HCT116 (cell line): ENCODE measurements around the gene THOC2. TPM values are rescaled to one million over a fixed set of nuclear protein-coding genes. Genes with fewer than 3 reads are reported as not detected.

Experiments used
- ATAC-seq: fragments of 200-7000 bp; cut with Tn5 transposase; 2 replicates; pipeline ENCODE4 v1.9.1; 2020; ENCODE audit warnings: mild to moderate bottlenecking, moderate library complexity
- BruUV-seq: library from RNA; stranded (reverse); fragments of 400-500 nt; replicated peaks from 2 replicates; lab custom pipeline; 2021; lab: Mats Ljungman, UMichigan
- CTCF ChIA-PET: fragments of 300-600 bp; sonication (Branson Sonifier 250); formaldehyde crosslinking; loops from one replicate; lab custom pipeline; 2021; ENCODE audit warnings: antibody characterized with exemption; lab: Charles Lee
- POLR2A ChIA-PET: fragments of 300-600, 350-600 bp; sonication (Branson Sonifier 250); formaldehyde crosslinking; loops from one replicate; lab custom pipeline; 2021; ENCODE audit warnings: antibody characterized with exemption; lab: Charles Lee
- RAD21 ChIA-PET, 2 experiments: fragments of 300-600 bp; sonication (Branson Sonifier 250); formaldehyde crosslinking; loops; one replicate each; lab custom pipeline; 2023; ENCODE audit warnings: low total read pairs in 2 of 2; ENCODE audit not compliant: uncharacterized antibody in 2 of 2, unreplicated experiment in 2 of 2, low non-redundant PET in 1 of 2; lab: Charles Lee
- DNase-seq: peaks from one replicate; pipeline ENCODE4 v3.0.0-alpha.2; 2010; ENCODE audit warnings: low read depth, low spot score
- H2AFZ ChIP-seq: fragments of 200-600 bp; shearing (Covaris generic), sonication (generic); 2 replicates; pipeline ENCODE4 v1.6.1; 2017; ENCODE audit warnings: low read depth, mixed run types, mixed read lengths, antibody characterized with exemption, low read length; ENCODE audit not compliant: poor library complexity, severe bottlenecking
- H3K27ac ChIP-seq: 2 replicates; pipeline ENCODE4 v1.5.1; 2012; ENCODE audit warnings: low read depth, low read length
- H3K27me3 ChIP-seq: fragments of 200-600 bp; sonication (generic); 2 replicates; pipeline ENCODE4 v1.6.1; 2016; ENCODE audit warnings: mixed run types, low read length, mixed read lengths; ENCODE audit not compliant: insufficient read depth
- H3K36me3 ChIP-seq, 2 experiments: fragments of 200-500 bp in 1 of 2; fragments of 200-600 bp in 1 of 2; sonication (Bioruptor generic) in 1 of 2; sonication (generic) in 1 of 2; 2 replicates each; pipeline versions ENCODE4 v1.5.1 to v1.6.1; 2014 to 2016; ENCODE audit warnings: low read length in 2 of 2, inconsistent platforms in 1 of 2, mixed read lengths in 1 of 2, mixed run types in 1 of 2; ENCODE audit not compliant: insufficient read depth in 2 of 2, control insufficient read depth in 1 of 2
- H3K4me1 ChIP-seq, 2 experiments: fragments of 200-600 bp in 1 of 2; sonication (generic) in 1 of 2; 2 replicates each; pipeline versions ENCODE4 v1.5.1 to v1.6.1; 2012 to 2017; ENCODE audit warnings: low read length in 2 of 2, inconsistent platforms in 1 of 2, mild to moderate bottlenecking in 1 of 2, mixed read lengths in 1 of 2, mixed run types in 1 of 2, moderate library complexity in 1 of 2; ENCODE audit not compliant: insufficient read depth in 2 of 2, control insufficient read depth in 1 of 2
- H3K4me2 ChIP-seq: fragments of 200-600 bp; sonication (generic); 2 replicates; pipeline ENCODE4 v1.6.1; 2017; ENCODE audit warnings: mixed run types, low read length, mixed read lengths
- H3K4me3 ChIP-seq, 2 experiments: fragments of 200-600 bp in 1 of 2; sonication (generic) in 1 of 2; replicated peaks in 1 of 2; 2 replicates each; pipeline ENCODE4 v1.5.1; 2011 to 2016; ENCODE audit warnings: low read length in 2 of 2, control low read depth in 1 of 2, low read depth in 1 of 2, mild to moderate bottlenecking in 1 of 2, mixed read lengths in 1 of 2, mixed run types in 1 of 2
- H3K79me2 ChIP-seq: fragments of 200-600 bp; sonication (generic); 2 replicates; pipeline ENCODE4 v1.6.1; 2017; ENCODE audit warnings: mild to moderate bottlenecking, mixed run types, low read length, moderate library complexity, mixed read lengths; ENCODE audit not compliant: insufficient read depth
- H3K9ac ChIP-seq: fragments of 200-600 bp; sonication (generic); 2 replicates; pipeline ENCODE4 v1.6.1; 2016; ENCODE audit warnings: low read length, mixed read lengths
- H3K9me2 ChIP-seq: fragments of 200-600 bp; sonication (generic), shearing (Covaris generic); 2 replicates; pipeline ENCODE4 v1.6.1; 2017; ENCODE audit warnings: mixed run types, mild to moderate bottlenecking, moderate library complexity; ENCODE audit not compliant: insufficient read depth
- H3K9me3 ChIP-seq, 2 experiments: fragments of 200-500 bp in 1 of 2; fragments of 200-600 bp in 1 of 2; sonication (Bioruptor generic) in 1 of 2; sonication (generic) in 1 of 2; 2 replicates each; pipeline ENCODE4 v1.6.1; 2014 to 2017; ENCODE audit warnings: low read length in 2 of 2, mixed read lengths in 2 of 2, inconsistent platforms in 1 of 2, low read depth in 1 of 2, mild to moderate bottlenecking in 1 of 2, mixed run types in 1 of 2, moderate library complexity in 1 of 2; ENCODE audit not compliant: control insufficient read depth in 1 of 2, insufficient read depth in 1 of 2
- H4K20me1 ChIP-seq: fragments of 200-600 bp; sonication (generic), shearing (Covaris generic); 2 replicates; pipeline ENCODE4 v1.6.1; 2017; ENCODE audit warnings: mixed run types, mild to moderate bottlenecking, moderate library complexity; ENCODE audit not compliant: insufficient read depth
- CBX3 ChIP-seq: IDR thresholded peaks from 2 replicates; pipeline ENCODE4 v1.6.1; 2012; ENCODE audit warnings: low read depth
- CEBPB ChIP-seq: IDR thresholded peaks from 2 replicates; pipeline ENCODE4 v1.6.1; 2012; ENCODE audit warnings: low read depth
- EGR1 ChIP-seq: IDR thresholded peaks from 2 replicates; pipeline ENCODE4 v1.6.1; 2012; ENCODE audit warnings: low read depth
- EZH2 ChIP-seq: fragments of 200-600 bp; sonication (generic); IDR thresholded peaks from 2 replicates; pipeline ENCODE4 v1.6.1; 2017; ENCODE audit warnings: antibody characterized with exemption, mixed run types
- EZH2phosphoT487 ChIP-seq: fragments of 200-600 bp; IDR thresholded peaks from 2 replicates; pipeline ENCODE4 v1.6.1; 2018; ENCODE audit warnings: antibody characterized with exemption, borderline replicate concordance
- FOSL1 ChIP-seq: IDR thresholded peaks from 2 replicates; pipeline ENCODE4 v1.6.1; 2012; ENCODE audit warnings: low read depth
- JUND ChIP-seq: IDR thresholded peaks from 2 replicates; pipeline ENCODE4 v1.6.1; 2012
- POLR2A ChIP-seq: IDR thresholded peaks from 2 replicates; pipeline ENCODE4 v1.7.0; 2011; ENCODE audit warnings: borderline replicate concordance; ENCODE audit not compliant: insufficient read depth, insufficient read length; ENCODE audit errors: extremely low read depth
- SIN3A ChIP-seq: IDR thresholded peaks from 2 replicates; pipeline ENCODE4 v1.6.1; 2012; ENCODE audit warnings: low read depth
- SRF ChIP-seq: IDR thresholded peaks from 2 replicates; pipeline ENCODE4 v1.6.1; 2012; ENCODE audit warnings: low read depth
- TCF7L2 ChIP-seq: IDR thresholded peaks from 2 replicates; pipeline ENCODE4 v1.7.0; 2011; ENCODE audit warnings: borderline replicate concordance, inconsistent platforms; ENCODE audit not compliant: insufficient read depth, insufficient read length; ENCODE audit errors: extremely low read depth
- intact Hi-C: fragments of 100-400 bp; cut with micrococcal nuclease; formaldehyde crosslinking; loops from 2 replicates; pipeline ENCODE4 v1.10.0; 2022
- total RNA-seq: library from RNA; stranded (reverse); gene quantifications from one replicate; pipeline ENCODE4 v1.2.1, GENCODE V29; 2021; ENCODE audit not compliant: unreplicated experiment
- TF ChIP-seq, protein P1 (sequence below): IDR thresholded peaks from 2 replicates; pipeline ENCODE4 v1.6.1; 2011; ENCODE audit warnings: mild to moderate bottlenecking, low read length, moderate library complexity; ENCODE audit not compliant: insufficient replicate concordance; ENCODE audit errors: extremely low read depth
- TF ChIP-seq, protein P2 (sequence below): IDR thresholded peaks from 2 replicates; pipeline ENCODE4 v1.6.1; 2012

Gene THOC2
- total RNA-seq, 1 experiment from 2014 or later, result 85.3 TPM

DNA sequence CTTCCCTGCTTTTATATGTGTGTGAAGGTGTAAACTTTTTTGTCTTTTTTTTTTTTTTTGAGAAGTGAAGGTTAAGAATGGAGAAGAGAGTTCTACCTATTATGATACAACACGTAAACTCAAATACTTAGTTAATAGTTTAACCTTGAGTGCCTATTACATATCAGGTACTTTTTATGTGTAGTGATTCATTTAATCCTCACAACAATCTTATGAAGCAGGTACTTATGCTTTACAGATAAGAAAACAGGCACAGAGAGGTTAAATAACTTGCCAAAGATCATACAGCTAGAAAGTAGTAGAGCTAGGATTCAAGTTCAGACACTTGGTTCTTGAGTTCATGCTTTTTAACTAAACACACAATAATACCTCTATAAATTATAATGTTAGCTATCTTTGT lies 107.4 kb downstream of the THOC2 start:
- no peaks in the 10 kb centered on the region for H3K9me2 ChIP-seq
- BruUV-seq, result no TSS peak
- H4K20me1 ChIP-seq, result no peaks in the 10 kb centered on the region

DNA sequence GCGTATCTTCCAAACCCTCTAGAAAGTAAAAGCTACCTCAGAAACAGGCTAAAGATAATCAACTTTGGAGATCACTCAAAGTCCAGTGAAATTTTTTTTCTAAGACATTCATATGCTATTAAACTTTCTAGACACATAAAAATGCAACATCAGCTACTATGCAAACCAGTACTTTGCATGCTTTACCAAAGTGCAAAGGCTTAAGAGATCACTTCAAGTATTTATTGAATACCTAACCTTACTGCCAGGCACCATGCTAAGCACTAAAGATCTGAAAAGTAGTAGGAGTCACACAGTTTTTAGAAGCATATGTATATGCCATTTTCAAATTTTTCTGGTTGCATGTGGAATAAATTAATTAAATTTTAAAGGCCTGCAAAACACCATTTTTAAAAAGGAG lies 115.8 kb downstream of the THOC2 start:
- Histone ChIP-seq H3K4me3 (no peak overlapping the region), H3K36me3 (peaks cover 0 to 11% of the 10 kb centered on the region in 2 experiments; a peak in 3 of 4 replicates), H3K27ac (no peak overlapping the region), H2AFZ (no peak overlapping the region)
- no peak for ATAC-seq
- BruUV-seq, result no TSS peak
- RAD21 ChIA-PET, result no interaction called here
- intact Hi-C loops, result no loop called here
- no peak for TF ChIP-seq CEBPB
- no peak for TF ChIP-seq SRF
- no peak for TF ChIP-seq JUND
- TF ChIP-seq, protein P1, sequence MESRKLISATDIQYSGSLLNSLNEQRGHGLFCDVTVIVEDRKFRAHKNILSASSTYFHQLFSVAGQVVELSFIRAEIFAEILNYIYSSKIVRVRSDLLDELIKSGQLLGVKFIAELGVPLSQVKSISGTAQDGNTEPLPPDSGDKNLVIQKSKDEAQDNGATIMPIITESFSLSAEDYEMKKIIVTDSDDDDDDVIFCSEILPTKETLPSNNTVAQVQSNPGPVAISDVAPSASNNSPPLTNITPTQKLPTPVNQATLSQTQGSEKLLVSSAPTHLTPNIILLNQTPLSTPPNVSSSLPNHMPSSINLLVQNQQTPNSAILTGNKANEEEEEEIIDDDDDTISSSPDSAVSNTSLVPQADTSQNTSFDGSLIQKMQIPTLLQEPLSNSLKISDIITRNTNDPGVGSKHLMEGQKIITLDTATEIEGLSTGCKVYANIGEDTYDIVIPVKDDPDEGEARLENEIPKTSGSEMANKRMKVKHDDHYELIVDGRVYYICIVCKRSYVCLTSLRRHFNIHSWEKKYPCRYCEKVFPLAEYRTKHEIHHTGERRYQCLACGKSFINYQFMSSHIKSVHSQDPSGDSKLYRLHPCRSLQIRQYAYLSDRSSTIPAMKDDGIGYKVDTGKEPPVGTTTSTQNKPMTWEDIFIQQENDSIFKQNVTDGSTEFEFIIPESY, result no peak
- TF ChIP-seq EGR1, result no peak
- TF ChIP-seq EZH2, result no peak
- TF ChIP-seq EZH2phosphoT487, result no peak
- TF ChIP-seq FOSL1, result no peak
- no peak for TF ChIP-seq POLR2A
- no peak for TF ChIP-seq CBX3
- TF ChIP-seq TCF7L2, result no peak
- TF ChIP-seq, all 23 proteins: peak for 0
- DNase-seq, result no peak
- Histone ChIP-seq H3K27me3 (no peaks in the 10 kb centered on the region), H3K9me2 (no peaks in the 10 kb centered on the region), H4K20me1 (no peaks in the 10 kb centered on the region; the same call in 1 of the 2 replicates), H3K9ac (no peak overlapping the region), H3K4me2 (no peak overlapping the region), H3K79me2 (peaks cover 9% of the 10 kb centered on the region; the same call in 1 of the 2 replicates), H3K9me3 (no peaks in the 10 kb centered on the region), H3K4me1 (no peaks in the 10 kb centered on the region)
- ChIA-PET POLR2A (no interaction called here), CTCF (no interaction called here)

More for the DNA sequence above, 107.4 kb downstream of the THOC2 start:
- Histone ChIP-seq H3K9me3 (no peaks in the 10 kb centered on the region), H3K4me1 (no peaks in the 10 kb centered on the region), H3K27me3 (no peaks in the 10 kb centered on the region), H3K9ac (no peak overlapping the region), H3K79me2 (no peaks in the 10 kb centered on the region), H2AFZ (no peak overlapping the region), H3K4me3 (no peak overlapping the region), H3K27ac (no peak overlapping the region), H3K4me2 (no peak overlapping the region), H3K36me3 (peaks cover 8 to 26% of the 10 kb centered on the region in 2 experiments)
- POLR2A ChIA-PET, result no interaction called here
- no peak for TF ChIP-seq CEBPB
- no peak for TF ChIP-seq SIN3A
- TF ChIP-seq, protein P2, sequence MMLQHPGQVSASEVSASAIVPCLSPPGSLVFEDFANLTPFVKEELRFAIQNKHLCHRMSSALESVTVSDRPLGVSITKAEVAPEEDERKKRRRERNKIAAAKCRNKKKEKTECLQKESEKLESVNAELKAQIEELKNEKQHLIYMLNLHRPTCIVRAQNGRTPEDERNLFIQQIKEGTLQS, result no peak
- TF ChIP-seq, protein P1, result no peak
- DNase-seq (no peak), ATAC-seq (no peak)
- RAD21 ChIA-PET, result no interaction called here
- CTCF ChIA-PET, result no interaction called here
- intact Hi-C loops, result no loop called here
